Keratinocyte (primary cell): Measurements from ENCODE around the gene STRN3. TPM values are rescaled to one million over a fixed set of nuclear protein-coding genes. Genes with fewer than 3 reads are reported as not detected.

Experiments
- DNase-seq: peaks from one replicate; pipeline ENCODE4 v3.0.0-alpha.2; 2011; ENCODE audit warnings: low read depth, missing footprints, low spot score
- FAIRE-seq: peaks from 2 replicates; lab custom pipeline; 2011; peaks lifted over from hg19 to GRCh38; lab: Jason Lieb, UNC
- H2AFZ ChIP-seq: 2 replicates; pipeline ENCODE4 v1.6.0; 2012; ENCODE audit warnings: low read length, control low read depth, inconsistent platforms; ENCODE audit not compliant: control insufficient read depth
- H3K27ac ChIP-seq: 2 replicates; pipeline ENCODE4 v1.5.1; 2011; ENCODE audit warnings: low read length; ENCODE audit not compliant: control insufficient read depth, insufficient read depth
- H3K27me3 ChIP-seq: 3 replicates; pipeline ENCODE4 v1.6.0; 2011; ENCODE audit warnings: low read length; ENCODE audit not compliant: control insufficient read depth, insufficient read depth; ENCODE audit errors: extremely low read depth
- H3K36me3 ChIP-seq, 2 experiments: 2 replicates in 1 of 2; 3 replicates in 1 of 2; pipeline ENCODE4 v1.5.1; 2011; ENCODE audit warnings: low read length in 2 of 2, mild to moderate bottlenecking in 1 of 2; ENCODE audit not compliant: control insufficient read depth in 2 of 2, insufficient read depth in 2 of 2; ENCODE audit errors: extremely low read depth in 1 of 2
- H3K4me1 ChIP-seq: 3 replicates; pipeline ENCODE4 v1.5.1; 2011; ENCODE audit warnings: low read length; ENCODE audit not compliant: control insufficient read depth, insufficient read depth; ENCODE audit errors: extremely low read depth
- H3K4me2 ChIP-seq: 3 replicates; pipeline ENCODE4 v1.6.0; 2011; ENCODE audit warnings: low read depth, low read length; ENCODE audit not compliant: control insufficient read depth, insufficient read depth; ENCODE audit errors: extremely low read depth
- H3K4me3 ChIP-seq, 3 experiments: fragments of 200-600 bp in 1 of 3; sonication (generic) in 1 of 3; 2 replicates in 2 of 3; 3 replicates in 1 of 3; pipeline ENCODE4 v1.5.1; 2011 to 2016; ENCODE audit warnings: low read length in 3 of 3, mild to moderate bottlenecking in 3 of 3, control low read depth in 2 of 3, inconsistent platforms in 1 of 3, low read depth in 1 of 3, mixed read lengths in 1 of 3, mixed run types in 1 of 3, moderate library complexity in 1 of 3; ENCODE audit not compliant: control insufficient read depth in 2 of 3, insufficient read depth in 2 of 3; ENCODE audit errors: extremely low read depth in 1 of 3
- H3K79me2 ChIP-seq: 2 replicates; pipeline ENCODE4 v1.6.0; 2012; ENCODE audit warnings: low read length; ENCODE audit not compliant: control insufficient read depth, insufficient read depth
- H3K9ac ChIP-seq: 3 replicates; pipeline ENCODE4 v1.6.0; 2011; ENCODE audit warnings: low read length; ENCODE audit not compliant: control insufficient read depth, insufficient read depth; ENCODE audit errors: extremely low read depth
- H3K9me1 ChIP-seq: 3 replicates; pipeline ENCODE4 v1.6.0; 2011; ENCODE audit warnings: low read length; ENCODE audit not compliant: control insufficient read depth, insufficient read depth; ENCODE audit errors: extremely low read depth
- H3K9me3 ChIP-seq: 2 replicates; pipeline ENCODE4 v1.5.1; 2012; ENCODE audit warnings: low read depth, low read length; ENCODE audit not compliant: control insufficient read depth
- H4K20me1 ChIP-seq: 3 replicates; pipeline ENCODE4 v1.6.0; 2011; ENCODE audit warnings: low read length; ENCODE audit not compliant: control insufficient read depth, insufficient read depth; ENCODE audit errors: extremely low read depth
- CTCF ChIP-seq, 3 experiments: IDR thresholded peaks in 1 of 3; conservative IDR thresholded peaks in 1 of 3; optimal IDR thresholded peaks in 1 of 3; 2 replicates in 2 of 3; 3 replicates in 1 of 3; pipeline versions ENCODE3 to v1.5.1; 2011; ENCODE audit warnings: low read length in 3 of 3, mild to moderate bottlenecking in 3 of 3, moderate library complexity in 2 of 3, control low read depth in 1 of 3, inconsistent platforms in 1 of 3; ENCODE audit not compliant: insufficient read depth in 2 of 3; ENCODE audit errors: extremely low read depth in 1 of 3
- EZH2 ChIP-seq: IDR thresholded peaks from one replicate; pipeline ENCODE4 v1.6.1; 2012; ENCODE audit warnings: inconsistent platforms, mild to moderate bottlenecking, low read length, moderate library complexity
- dilution Hi-C: fragments of 300-500 bp; cut with MboI; formaldehyde crosslinking; loops from one replicate; pipeline ENCODE4 v1.7.0; 2020; ENCODE audit warnings: low sequenced_read_pairs; ENCODE audit not compliant: extremely low pct_ligation_motif_present
- polyA plus RNA-seq, 5 experiments: library from polyadenylated mRNA; depleted of rRNA in 3 of 5; stranded (reverse) in 3 of 5; stranded (forward) in 1 of 5; unstranded in 1 of 5; fragments of >200 nt; gene quantifications; 1 replicate in 1 of 5; 2 replicates in 3 of 5; 3 replicates in 1 of 5; pipeline versions ENCODE4 v1.2.1 to v1.2.3, GENCODE V29; 2011 to 2012; ENCODE audit warnings: missing spikeins in 2 of 5, low read depth in 1 of 5, low replicate concordance in 1 of 5

The STRN3 gene
- polyA plus RNA-seq, 1 donor (not counting 4 experiments of a cell fraction or from before 2014, with no cell fraction given) = 38.1 TPM

DNA sequence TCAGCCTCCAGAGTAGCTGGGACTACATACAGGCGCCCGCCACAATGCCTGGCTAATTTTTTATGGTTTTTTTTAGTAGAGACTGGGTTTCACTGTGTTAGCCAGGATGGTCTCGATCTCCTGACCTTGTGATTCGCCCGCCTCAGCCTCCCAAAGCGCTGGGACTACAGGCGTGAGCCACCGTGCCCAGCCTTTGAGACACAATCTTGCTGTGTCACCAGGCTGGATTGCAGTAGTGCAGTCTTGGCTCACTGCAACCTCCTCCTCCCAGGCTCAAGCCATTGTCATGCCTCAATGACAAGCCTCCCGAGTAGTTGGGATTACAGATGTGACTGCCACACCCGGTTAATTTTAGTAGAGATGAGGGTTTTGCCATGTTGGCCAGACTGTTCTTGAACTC, 21.3 kb upstream of the STRN3 start:
- dilution Hi-C loops = no loop called here
- no peak for DNase-seq
- no peak for FAIRE-seq
- TF ChIP-seq EZH2 (no peak), CTCF (optimal IDR thresholded peaks at IDR 0.05 in 1 of 3, IDR thresholded peaks at IDR 0.05 in 1 of 3, conservative IDR thresholded peaks at IDR 0.05 in 1 of 3; ENCODE audit: extremely low read depth in 1 of 3, insufficient read depth in 2 of 3, low read length in 3 of 3) (no peak)
- no peaks in the 10 kb centered on the region for H3K9me3 ChIP-seq
- no peaks in the 10 kb centered on the region for H3K9me1 ChIP-seq
- peaks cover 6% of the 10 kb centered on the region for H3K4me1 ChIP-seq
- H3K9ac ChIP-seq = no peak overlapping the region
- H2AFZ ChIP-seq = no peak overlapping the region
- H3K36me3 ChIP-seq = no peaks in the 10 kb centered on the region
- no peak overlapping the region for H3K4me3 ChIP-seq
- H3K27me3 ChIP-seq = no peaks in the 10 kb centered on the region
- H3K79me2 ChIP-seq = no peaks in the 10 kb centered on the region
- no peaks in the 10 kb centered on the region for H4K20me1 ChIP-seq
- H3K27ac ChIP-seq = no peak overlapping the region
- no peak overlapping the region for H3K4me2 ChIP-seq

- DNase-seq (no peak), FAIRE-seq (no peak)
- TF ChIP-seq CTCF (optimal IDR thresholded peaks at IDR 0.05 in 1 of 3, IDR thresholded peaks at IDR 0.05 in 1 of 3, conservative IDR thresholded peaks at IDR 0.05 in 1 of 3; ENCODE audit: extremely low read depth in 1 of 3, insufficient read depth in 2 of 3, low read length in 3 of 3) (no peak), EZH2 (no peak)
- peaks cover 6% of the 10 kb centered on the region for H3K4me1 ChIP-seq
- no peaks in the 10 kb centered on the region for H4K20me1 ChIP-seq
- no peak overlapping the region for H3K27ac ChIP-seq
- no peaks in the 10 kb centered on the region for H3K79me2 ChIP-seq
- H3K9me3 ChIP-seq = no peaks in the 10 kb centered on the region
- H3K9ac ChIP-seq = no peak overlapping the region
- dilution Hi-C loops = no loop called here
- no peak overlapping the region for H3K4me2 ChIP-seq
- H3K36me3 ChIP-seq = no peaks in the 10 kb centered on the region
- no peaks in the 10 kb centered on the region for H3K9me1 ChIP-seq
- H3K4me3 ChIP-seq = no peak overlapping the region
- no peaks in the 10 kb centered on the region for H3K27me3 ChIP-seq
- H2AFZ ChIP-seq = no peak overlapping the region
Measured at GRCh38 chr14:31045501-31046080, 19.4 kb upstream of the STRN3 start.
